Ishikawa (cell line): Measurements from ENCODE around the gene ADNP2.

Source experiments
- CEBPB ChIP-seq: IDR thresholded peaks from 2 replicates; pipeline ENCODE4 v1.6.1; 2012
- CREB1 ChIP-seq: IDR thresholded peaks from 2 replicates; pipeline ENCODE4 v1.6.1; 2012; ENCODE audit warnings: low read depth
- EGR1 ChIP-seq: IDR thresholded peaks from 2 replicates; pipeline ENCODE4 v1.6.1; 2012
- EP300 ChIP-seq: IDR thresholded peaks from 2 replicates; pipeline ENCODE4 v1.6.1; 2012; ENCODE audit warnings: borderline replicate concordance
- FOXM1 ChIP-seq: IDR thresholded peaks from 2 replicates; pipeline ENCODE4 v1.6.1; 2012; ENCODE audit warnings: low read depth, borderline replicate concordance
- MAX ChIP-seq: IDR thresholded peaks from 2 replicates; pipeline ENCODE4 v1.6.1; 2012
- NFIC ChIP-seq: IDR thresholded peaks from 2 replicates; pipeline ENCODE4 v1.6.1; 2012
- RAD21 ChIP-seq: IDR thresholded peaks from 2 replicates; pipeline ENCODE4 v1.6.1; 2012; ENCODE audit warnings: low read depth
- REST ChIP-seq: IDR thresholded peaks from 2 replicates; pipeline ENCODE4 v1.6.1; 2012; ENCODE audit warnings: low read depth, mild to moderate bottlenecking
- TAF1 ChIP-seq: IDR thresholded peaks from 2 replicates; pipeline ENCODE4 v1.6.1; 2012; ENCODE audit warnings: low read depth, mild to moderate bottlenecking
- TCF12 ChIP-seq: IDR thresholded peaks from 2 replicates; pipeline ENCODE4 v1.6.1; 2012; ENCODE audit warnings: low read depth
- TEAD4 ChIP-seq: IDR thresholded peaks from 2 replicates; pipeline ENCODE4 v1.6.1; 2012
- USF1 ChIP-seq: IDR thresholded peaks from 2 replicates; pipeline ENCODE4 v1.6.1; 2012
- YY1 ChIP-seq: IDR thresholded peaks from 2 replicates; pipeline ENCODE4 v1.6.1; 2012; ENCODE audit warnings: low read depth
- ZBTB7A ChIP-seq: IDR thresholded peaks from 2 replicates; pipeline ENCODE4 v1.6.1; 2012; ENCODE audit warnings: low read depth

The ADNP2 gene

GRCh38 chr18:80161781-80162417 is 52.8 kb downstream of the ADNP2 start:
- TF ChIP-seq USF1: no peak
- no peak for TF ChIP-seq CREB1
- TF ChIP-seq EP300: no peak
- TF ChIP-seq TEAD4: no peak
- no peak for TF ChIP-seq ZBTB7A
- no peak for TF ChIP-seq NFIC
- no peak for TF ChIP-seq CEBPB
- TF ChIP-seq TCF12: no peak
- TF ChIP-seq MAX: no peak
- no peak for TF ChIP-seq YY1

GRCh38 chr18:80163183-80163582 is 54.1 kb downstream of the ADNP2 start:
- TF ChIP-seq EP300: no peak
- TF ChIP-seq ZBTB7A: no peak
- no peak for TF ChIP-seq EGR1
- no peak for TF ChIP-seq CREB1
- TF ChIP-seq MAX: no peak
- TF ChIP-seq YY1: no peak
- no peak for TF ChIP-seq FOXM1
- TF ChIP-seq USF1: no peak
- no peak for TF ChIP-seq TCF12
- no peak for TF ChIP-seq CEBPB
- TF ChIP-seq TEAD4: no peak
- no peak for TF ChIP-seq RAD21
- TF ChIP-seq TAF1: no peak
- TF ChIP-seq REST: no peak
- no peak for TF ChIP-seq NFIC

GRCh38 chr18:80166240-80166639 is 57.2 kb downstream of the ADNP2 start:
- no peak for TF ChIP-seq USF1
- no peak for TF ChIP-seq CREB1
- no peak for TF ChIP-seq REST

GRCh38 chr18:80166725-80167124 is 57.7 kb downstream of the ADNP2 start:
- TF ChIP-seq MAX (no peak), USF1 (no peak), EP300 (no peak), ZBTB7A (no peak), REST (no peak), FOXM1 (no peak), TCF12 (no peak), TAF1 (no peak)
